ENCODE results near the gene DUSP9.

Gene DUSP9

GRCh38 chrX:153685751-153686696 is 39.0 kb downstream of the DUSP9 start:
- Histone ChIP-seq H3K4me3 (ENCODE audit: insufficient read length, low read depth) (peak overlapping the region; percentile 15), H3K9ac (ENCODE audit: insufficient read length, low read depth) (peak overlapping the region; percentile 56), H3K4me1 (ENCODE audit: insufficient read depth, insufficient read length) (peaks cover 3% of the 10 kb centered on the region), H3K36me3 (ENCODE audit: insufficient read depth, insufficient read length, low read length) (peaks cover 4% of the 10 kb centered on the region), H3K27me3 (ENCODE audit: insufficient read depth, insufficient read length) (no peaks in the 10 kb centered on the region), H3K9me3 (ENCODE audit: insufficient read depth, low read length) (no peaks in the 10 kb centered on the region)
- TF ChIP-seq ZNF274 (IDR thresholded peaks at IDR 0.05; ENCODE audit: low read depth, low read length) (no peak), SUZ12 (IDR thresholded peaks at IDR 0.05; ENCODE audit: extremely low read depth, insufficient read depth, insufficient read length) (no peak)
- DNase-seq (ENCODE audit: low read depth, low spot score): no peak

- H3K9me3 ChIP-seq (ENCODE audit: insufficient read depth, low read length): no peaks in the 10 kb centered on the region
- TF ChIP-seq YY1 (IDR thresholded peaks at IDR 0.05; ENCODE audit: insufficient read depth, insufficient read length) (no peak), SUZ12 (IDR thresholded peaks at IDR 0.05; ENCODE audit: extremely low read depth, insufficient read depth, insufficient read length) (no peak), ZNF274 (IDR thresholded peaks at IDR 0.05; ENCODE audit: low read depth, low read length) (no peak)
These were observed 39.7 kb downstream of the DUSP9 start for GRCh38 chrX:153686711-153687110.

GRCh38 chrX:153687121-153688039 is 40.4 kb downstream of the DUSP9 start, which contains the start of gene SLC6A8:
Gene SLC6A8 (plus strand): TSS chrX:153687926. CDS start chrX:153688575, 649 bp downstream.
- Histone ChIP-seq H3K4me3 (ENCODE audit: insufficient read length, low read depth) (peak within 1 kb of the TSS; percentile 42), H3K9me3 (ENCODE audit: insufficient read depth, low read length) (no peaks in the 10 kb centered on the region), H3K9ac (ENCODE audit: insufficient read length, low read depth) (peak within 1 kb of the TSS; percentile 42), H3K27me3 (ENCODE audit: insufficient read depth, insufficient read length) (no peaks in the 10 kb centered on the region), H3K36me3 (ENCODE audit: insufficient read depth, insufficient read length, low read length) (peaks cover 12% of the 10 kb centered on the region), H3K4me1 (ENCODE audit: insufficient read depth, insufficient read length) (peaks cover 3% of the 10 kb centered on the region)
- no peak for TF ChIP-seq ZNF274 (IDR thresholded peaks at IDR 0.05; ENCODE audit: low read depth, low read length)
- no peak for TF ChIP-seq YY1 (IDR thresholded peaks at IDR 0.05; ENCODE audit: insufficient read depth, insufficient read length)
- TF ChIP-seq SUZ12 (IDR thresholded peaks at IDR 0.05; ENCODE audit: extremely low read depth, insufficient read depth, insufficient read length): no peak
- no peak for DNase-seq (ENCODE audit: low read depth, low spot score)

More at GRCh38 chrX:153686711-153687110, 39.7 kb downstream of the DUSP9 start:
- Histone ChIP-seq H3K9ac (ENCODE audit: insufficient read length, low read depth) (no peak overlapping the region), H3K4me1 (ENCODE audit: insufficient read depth, insufficient read length) (peaks cover 3% of the 10 kb centered on the region), H3K36me3 (ENCODE audit: insufficient read depth, insufficient read length, low read length) (peaks cover 9% of the 10 kb centered on the region), H3K27me3 (ENCODE audit: insufficient read depth, insufficient read length) (no peaks in the 10 kb centered on the region), H3K4me3 (ENCODE audit: insufficient read length, low read depth) (no peak overlapping the region)
- DNase-seq (ENCODE audit: low read depth, low spot score): no peak

- H3K9me3 ChIP-seq (ENCODE audit: insufficient read depth, low read length): no peaks in the 10 kb centered on the region
- H3K4me3 ChIP-seq (ENCODE audit: insufficient read length, low read depth): no peak overlapping the region
- peaks cover 3% of the 10 kb centered on the region for H3K4me1 ChIP-seq (ENCODE audit: insufficient read depth, insufficient read length)
- no peaks in the 10 kb centered on the region for H3K27me3 ChIP-seq (ENCODE audit: insufficient read depth, insufficient read length)
- TF ChIP-seq ZNF274 (IDR thresholded peaks at IDR 0.05; ENCODE audit: low read depth, low read length) (no peak), YY1 (IDR thresholded peaks at IDR 0.05; ENCODE audit: insufficient read depth, insufficient read length) (no peak), SUZ12 (IDR thresholded peaks at IDR 0.05; ENCODE audit: extremely low read depth, insufficient read depth, insufficient read length) (no peak)
- no peak for DNase-seq (ENCODE audit: low read depth, low spot score)
- no peak overlapping the region for H3K9ac ChIP-seq (ENCODE audit: insufficient read length, low read depth)
- H3K36me3 ChIP-seq (ENCODE audit: insufficient read depth, insufficient read length, low read length): peaks cover 12% of the 10 kb centered on the region
These were observed 41.1 kb downstream of the DUSP9 start for GRCh38 chrX:153688071-153688470.

GRCh38 chrX:153688506-153688905 is 41.5 kb downstream of the DUSP9 start:
- Histone ChIP-seq H3K4me1 (ENCODE audit: insufficient read depth, insufficient read length) (peaks cover 3% of the 10 kb centered on the region), H3K36me3 (ENCODE audit: insufficient read depth, insufficient read length, low read length) (peaks cover 12% of the 10 kb centered on the region), H3K9me3 (ENCODE audit: insufficient read depth, low read length) (no peaks in the 10 kb centered on the region), H3K27me3 (ENCODE audit: insufficient read depth, insufficient read length) (no peaks in the 10 kb centered on the region), H3K9ac (ENCODE audit: insufficient read length, low read depth) (no peak overlapping the region), H3K4me3 (ENCODE audit: insufficient read length, low read depth) (peak overlapping the region; percentile 42)
- no peak for DNase-seq (ENCODE audit: low read depth, low spot score)
- TF ChIP-seq YY1 (IDR thresholded peaks at IDR 0.05; ENCODE audit: insufficient read depth, insufficient read length): no peak
- no peak for TF ChIP-seq SUZ12 (IDR thresholded peaks at IDR 0.05; ENCODE audit: extremely low read depth, insufficient read depth, insufficient read length)
- no peak for TF ChIP-seq ZNF274 (IDR thresholded peaks at IDR 0.05; ENCODE audit: low read depth, low read length)

GRCh38 chrX:153688911-153689590 is 42.0 kb downstream of the DUSP9 start:
- H3K36me3 ChIP-seq (ENCODE audit: insufficient read depth, insufficient read length, low read length): peaks cover 12% of the 10 kb centered on the region
- no peaks in the 10 kb centered on the region for H3K9me3 ChIP-seq (ENCODE audit: insufficient read depth, low read length)
- H3K9ac ChIP-seq (ENCODE audit: insufficient read length, low read depth): no peak overlapping the region
- no peaks in the 10 kb centered on the region for H3K27me3 ChIP-seq (ENCODE audit: insufficient read depth, insufficient read length)
- H3K4me1 ChIP-seq (ENCODE audit: insufficient read depth, insufficient read length): peaks cover 3% of the 10 kb centered on the region
- DNase-seq (ENCODE audit: low read depth, low spot score): no peak
- TF ChIP-seq ZNF274 (IDR thresholded peaks at IDR 0.05; ENCODE audit: low read depth, low read length): no peak
- no peak for TF ChIP-seq SUZ12 (IDR thresholded peaks at IDR 0.05; ENCODE audit: extremely low read depth, insufficient read depth, insufficient read length)
- no peak for TF ChIP-seq YY1 (IDR thresholded peaks at IDR 0.05; ENCODE audit: insufficient read depth, insufficient read length)
- peak overlapping the region; percentile 42 for H3K4me3 ChIP-seq (ENCODE audit: insufficient read length, low read depth)

Data from NT2/D1 (cell line).